Measurements from ENCODE around the gene TRAP1.

- TF ChIP-seq ZNF274 (IDR thresholded peaks at IDR 0.05; ENCODE audit: low read depth, low read length), result no peak
- no peak for TF ChIP-seq YY1 (IDR thresholded peaks at IDR 0.05; ENCODE audit: insufficient read depth, insufficient read length)
Measured at GRCh38 chr16:3689731-3690130, 27.6 kb downstream of the TRAP1 start.
